ENCODE results near the gene RILP.

Gene RILP

GRCh38 chr17:1597861-1598342, 51.8 kb downstream of the RILP start:
- no peak for DNase-seq

Data from CD4-positive, alpha-beta T cell treated with Interleukin-17A for 4 hours (primary cell).